GM18870 (cell line): ENCODE data around the gene PHGDH.
"Not testable (repeated sequence)": the region's sequence is repeated elsewhere in the genome, so short reads cannot be mapped to it uniquely, and the experiment has no call there.

Experiments used
- ATAC-seq: cut with Tn5 transposase; IDR thresholded peaks from one replicate; pipeline ENCODE4 v1.9.1; 2021; ENCODE audit warnings: moderate library complexity; ENCODE audit not compliant: unreplicated experiment

PHGDH gene

DNA sequence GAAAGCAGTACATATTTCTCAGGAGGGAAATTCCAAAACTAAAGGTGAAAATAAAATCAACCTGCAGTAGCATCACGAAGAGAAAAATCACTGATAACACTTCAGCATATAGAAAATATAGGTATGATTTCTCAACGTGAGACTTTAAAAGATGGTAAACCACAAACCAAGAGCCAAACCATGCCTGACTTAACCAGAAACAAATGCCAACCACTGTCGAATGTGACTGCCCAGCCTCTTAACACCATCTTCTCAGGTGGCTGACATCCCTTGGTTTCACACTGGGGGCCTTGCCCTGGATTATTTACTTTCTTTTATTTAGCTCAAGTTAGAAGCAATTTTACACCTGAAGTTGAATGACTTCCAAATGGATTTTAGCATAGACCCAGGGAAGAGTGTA, 46.9 kb downstream of the PHGDH start:
- ATAC-seq = no peak

DNA sequence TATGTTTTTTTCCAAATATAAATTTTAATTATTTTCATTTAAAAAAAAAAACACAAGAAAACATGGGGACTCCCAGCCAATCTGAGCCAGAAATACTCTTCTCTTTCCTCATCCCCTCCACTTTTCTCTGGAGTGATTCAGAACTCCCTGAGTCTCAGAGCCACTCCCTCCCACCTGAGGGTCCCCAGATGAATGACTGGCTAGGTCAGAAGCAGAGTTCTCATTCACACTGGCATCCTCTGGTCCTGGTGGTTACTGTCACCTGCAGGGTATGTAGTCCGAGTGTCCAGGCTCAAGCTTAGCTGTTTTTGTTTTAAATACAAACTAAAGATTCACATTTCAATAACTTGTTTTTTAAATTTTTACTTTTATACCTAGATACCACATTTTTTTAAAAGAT, 50.7 kb downstream of the PHGDH start:
- ATAC-seq = no peak

DNA sequence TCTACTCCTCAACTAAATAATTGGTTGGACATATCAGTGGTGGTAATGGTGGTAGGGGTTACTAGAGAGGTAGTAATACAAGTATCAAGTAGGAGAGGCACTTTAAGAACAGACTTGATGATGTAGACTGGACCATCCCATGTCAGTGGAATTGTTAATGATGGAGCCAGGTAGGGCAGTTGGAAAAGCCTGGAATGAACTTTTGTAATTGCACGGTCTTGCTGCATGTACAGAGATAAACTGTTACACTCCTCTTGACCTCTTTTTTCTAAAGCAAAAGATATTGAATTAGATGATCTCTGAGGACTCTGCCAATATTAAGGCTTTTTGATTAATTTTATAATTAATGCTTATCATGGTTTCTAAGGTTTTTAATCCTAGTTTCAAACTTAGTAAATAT, 51.2 kb downstream of the PHGDH start:
- ATAC-seq = no peak

DNA sequence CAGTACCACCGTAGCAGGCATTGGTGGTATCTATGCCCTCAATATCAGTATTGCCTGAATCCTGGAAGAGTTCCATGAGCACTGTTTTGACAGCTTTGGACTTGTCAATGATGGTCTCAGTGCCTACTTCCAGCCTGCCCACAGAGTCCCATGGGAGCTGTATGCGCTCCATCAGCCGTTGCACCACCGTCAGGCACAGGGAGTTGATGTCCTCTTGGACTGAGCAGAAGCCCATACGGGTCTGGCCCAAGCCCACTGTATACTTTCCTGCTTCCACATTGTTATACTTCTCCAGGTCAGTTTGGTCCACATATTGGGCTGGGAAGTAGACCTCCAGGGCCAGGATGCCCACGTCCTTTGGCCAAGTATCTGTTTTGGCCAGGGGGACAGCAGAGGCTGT, 52.5 kb downstream of the PHGDH start:
- no peak for ATAC-seq

DNA sequence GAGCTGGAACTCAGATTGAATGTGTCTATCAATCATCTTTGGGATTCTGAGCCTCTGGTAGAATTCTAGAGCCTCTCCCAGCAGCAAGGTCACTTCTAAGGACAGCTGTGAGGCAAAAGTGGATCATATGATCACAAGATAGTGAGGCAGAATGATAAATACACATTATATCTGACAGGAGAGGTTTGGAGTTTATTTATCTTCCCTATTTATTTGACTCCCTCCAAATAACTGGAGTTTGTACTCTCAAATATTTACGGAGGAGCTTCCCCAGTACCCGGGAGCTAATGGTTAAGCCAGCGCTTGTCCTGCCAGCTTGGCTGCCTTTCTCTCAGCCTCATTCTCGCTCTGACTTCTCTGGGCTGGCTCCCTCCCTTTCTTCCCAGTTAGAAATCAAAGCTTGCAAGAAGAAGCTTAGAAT, 54.6 kb downstream of the PHGDH start:
- no peak for ATAC-seq

DNA sequence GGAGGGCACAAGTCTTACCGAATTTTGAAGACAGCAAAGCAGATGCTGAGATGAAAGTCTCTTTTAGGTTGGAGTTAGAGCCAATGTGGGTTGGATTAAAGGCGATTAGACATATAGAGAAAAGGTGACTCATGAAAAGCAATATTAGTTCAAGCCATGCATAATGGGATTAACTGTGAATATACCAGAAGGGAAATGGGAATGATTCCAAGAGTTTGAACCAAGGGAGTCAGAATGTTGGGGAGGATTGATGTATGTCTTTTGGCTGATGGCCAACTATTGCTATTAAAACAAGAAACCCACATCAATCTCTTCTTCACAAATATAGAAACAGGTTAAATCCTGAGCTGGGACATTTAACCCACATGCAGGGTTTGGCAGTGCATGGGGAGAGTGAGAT, 55.8 kb downstream of the PHGDH start:
- ATAC-seq = no peak

DNA sequence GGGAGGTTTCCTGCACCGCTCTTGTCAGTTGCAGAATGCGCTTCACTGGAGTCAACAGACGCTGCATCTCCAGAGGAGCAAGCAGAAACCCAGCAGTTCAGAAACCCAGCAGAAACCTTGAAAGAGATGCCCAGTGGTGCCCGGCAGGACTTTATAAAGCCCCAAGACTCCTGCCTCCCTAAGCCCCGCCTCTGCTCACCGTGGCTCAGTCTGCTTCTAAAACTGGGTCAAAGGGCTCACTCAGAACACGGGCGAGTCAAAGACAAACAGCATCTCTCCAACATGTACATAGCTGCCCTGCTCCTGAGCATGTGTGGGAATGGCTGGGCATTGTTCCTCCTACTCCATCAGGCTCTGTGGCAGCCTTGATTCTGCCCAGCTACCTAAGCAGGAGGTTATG, 57.0 kb downstream of the PHGDH start, which contains the start of gene HMGCS2:
TSS of gene HMGCS2 (minus strand) at position 128 of the 400 bp plus-strand sequence. CDS start at position 67, 61 bp downstream.
- ATAC-seq = no peak

DNA sequence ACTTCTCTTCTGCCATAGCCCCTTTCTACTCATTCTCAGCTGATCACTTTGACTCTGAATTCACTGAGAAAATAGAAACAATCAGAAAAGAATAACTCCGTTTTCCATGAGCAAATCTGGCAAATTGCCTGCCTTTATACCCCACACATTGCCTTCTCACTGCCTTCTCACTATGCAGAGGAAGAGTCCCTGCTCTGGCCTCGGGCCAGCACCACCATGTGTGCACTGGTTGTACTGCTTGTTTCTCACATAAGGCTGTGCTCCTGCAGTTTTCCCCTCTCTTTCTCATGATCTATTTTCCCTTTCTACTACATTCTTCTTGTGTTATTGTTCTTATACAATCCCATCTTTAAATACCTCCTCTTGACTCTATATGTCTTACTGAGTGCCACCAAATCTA, 59.3 kb downstream of the PHGDH start:
- ATAC-seq = no peak

DNA sequence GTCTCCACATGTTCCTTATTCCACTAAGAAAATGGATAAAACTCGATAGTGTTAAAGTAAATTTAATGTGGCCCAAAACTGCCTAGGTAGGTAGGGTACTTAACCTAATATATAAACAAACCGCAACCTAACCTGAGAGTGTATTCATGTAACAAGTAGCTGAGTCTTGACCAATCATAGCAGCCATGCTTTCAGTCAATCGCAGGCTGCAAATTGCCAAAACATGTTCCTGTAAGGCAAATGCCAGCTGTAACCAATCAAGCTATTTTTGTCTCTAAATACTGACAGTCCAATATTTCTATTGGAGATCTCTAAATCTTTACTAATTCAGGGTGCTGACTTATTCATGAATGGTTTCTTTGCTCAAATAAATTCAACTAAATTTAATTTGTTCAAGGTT, 60.0 kb downstream of the PHGDH start:
- no peak for ATAC-seq

DNA sequence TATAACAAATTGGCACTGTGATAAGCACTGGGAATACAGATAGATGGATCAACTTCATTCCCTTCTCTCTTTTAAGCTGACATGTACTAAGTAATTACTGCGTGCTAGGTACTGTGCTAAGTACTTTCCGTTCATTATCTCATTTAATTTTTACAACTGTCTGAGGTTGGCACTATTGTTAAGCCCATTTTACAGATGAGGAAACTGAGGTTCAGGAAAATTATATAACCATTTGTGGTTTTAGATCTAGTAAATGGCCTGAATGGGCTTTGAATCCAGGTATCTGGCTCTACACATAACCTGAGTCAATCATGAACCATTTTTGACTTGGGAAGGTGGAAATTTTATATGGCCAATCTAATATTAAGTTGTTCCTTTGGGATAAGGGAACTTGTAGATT, 60.6 kb downstream of the PHGDH start:
- ATAC-seq = no peak

DNA sequence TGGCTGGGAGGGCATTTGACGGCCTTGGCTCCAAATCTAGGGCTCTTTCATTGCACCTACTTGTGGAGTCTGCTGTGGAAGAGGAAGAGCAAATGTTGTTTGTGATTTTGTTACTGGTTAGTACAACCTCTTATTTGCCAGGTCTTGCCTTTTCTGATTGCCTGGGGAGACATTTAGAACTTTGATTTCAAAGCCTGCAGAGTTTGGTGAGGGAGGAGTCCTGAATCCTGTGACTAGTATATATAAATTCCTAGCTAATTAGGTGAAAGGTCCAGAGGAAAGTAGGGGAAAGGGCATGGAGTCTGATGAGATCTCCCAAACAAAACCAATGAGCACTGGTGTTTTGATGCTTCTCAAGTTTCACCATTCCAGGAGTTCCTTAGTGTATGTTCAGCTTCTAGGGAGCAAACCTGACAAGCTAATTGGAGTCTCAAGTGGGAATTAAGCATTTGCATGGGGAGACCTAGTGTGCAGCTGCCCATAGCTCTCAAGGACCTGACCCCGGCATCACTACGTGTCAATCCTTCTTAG, 62.0 kb downstream of the PHGDH start:
- ATAC-seq = no peak

DNA sequence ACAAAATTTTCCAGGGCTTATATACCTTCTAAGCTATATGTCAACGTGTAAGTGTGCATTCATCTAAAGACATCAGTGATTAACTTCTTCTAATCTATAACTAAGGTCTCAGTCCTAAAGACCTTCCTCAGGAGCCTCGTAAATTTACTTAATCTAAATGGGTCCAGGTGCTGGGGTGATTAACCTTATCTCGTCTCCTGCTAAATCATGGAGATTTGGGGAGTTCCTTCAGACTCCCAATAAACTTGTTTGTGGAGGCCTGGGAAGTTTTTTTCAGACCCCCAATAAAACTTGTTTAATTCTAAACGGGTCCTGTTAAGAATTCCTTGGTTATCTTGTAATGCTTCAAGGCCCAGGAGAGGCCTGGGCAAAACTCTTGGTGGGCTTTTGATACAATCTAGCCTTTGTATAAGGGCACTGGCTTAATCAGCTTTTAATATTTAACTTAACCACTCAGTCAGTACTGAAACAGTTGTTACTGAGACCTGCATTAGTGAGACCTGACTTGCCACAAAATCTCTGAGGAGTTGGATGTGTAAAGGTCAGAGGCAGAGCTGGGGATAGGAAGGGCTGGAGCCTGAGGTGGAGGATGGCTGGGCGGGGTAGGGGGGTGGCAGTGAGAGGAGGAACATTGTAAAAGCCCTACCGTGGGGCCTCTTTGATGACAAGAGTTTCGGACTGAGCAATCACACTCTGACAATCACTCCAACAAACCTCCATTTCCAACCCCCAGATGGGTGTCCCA, 63.2 kb downstream of the PHGDH start:
- ATAC-seq = no peak

DNA sequence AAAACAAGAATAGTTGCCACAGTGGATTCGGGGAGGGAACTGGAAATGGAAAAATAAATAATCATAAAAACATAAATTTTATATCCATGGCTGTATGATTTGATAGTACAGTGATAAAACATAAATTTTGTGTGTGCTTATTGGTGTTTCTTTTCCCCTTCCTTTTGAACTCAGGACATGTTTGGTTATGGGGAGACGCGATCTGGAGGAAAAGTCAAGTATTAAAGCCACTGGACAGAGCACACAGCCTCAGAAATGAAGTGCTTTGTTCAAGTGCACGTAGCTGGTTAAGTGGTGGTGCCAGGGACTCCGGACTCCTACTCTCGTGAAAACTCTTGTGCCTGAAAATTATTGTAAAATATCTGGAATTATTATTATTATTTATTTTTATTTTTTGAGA, 66.6 kb downstream of the PHGDH start:
- no peak for ATAC-seq

DNA sequence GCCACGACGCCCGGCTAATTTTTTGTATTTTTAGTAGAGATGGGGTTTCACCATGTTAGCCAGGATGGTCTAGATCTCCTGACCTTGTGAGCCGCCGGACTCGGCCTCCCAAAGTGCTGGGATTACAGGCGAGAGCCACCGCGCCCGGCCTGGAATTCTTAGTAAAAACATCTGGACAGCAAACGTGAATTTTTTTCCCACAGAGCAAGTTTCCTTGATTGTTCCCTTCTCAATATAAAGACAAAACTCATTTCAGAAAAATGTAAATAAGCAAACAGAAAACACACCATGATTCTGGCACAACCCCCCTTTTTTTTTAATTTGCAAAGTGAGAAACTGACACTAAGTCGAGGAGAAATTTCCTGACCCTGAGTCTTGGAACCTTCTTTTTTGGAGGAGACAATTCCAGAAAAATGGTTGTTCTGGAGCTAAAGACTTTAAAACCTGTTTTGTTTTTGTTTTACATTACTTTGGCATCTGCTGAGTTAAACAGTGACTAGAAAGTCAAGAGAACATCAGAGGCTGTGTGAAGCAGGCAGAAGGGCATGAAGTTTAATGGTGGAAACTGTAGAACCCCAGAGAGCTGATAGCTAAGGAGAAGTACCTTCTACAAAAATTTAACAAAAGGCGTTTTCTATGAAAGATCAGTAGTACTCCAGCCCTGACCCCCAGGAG, 67.3 kb downstream of the PHGDH start:
- no peak for ATAC-seq

DNA sequence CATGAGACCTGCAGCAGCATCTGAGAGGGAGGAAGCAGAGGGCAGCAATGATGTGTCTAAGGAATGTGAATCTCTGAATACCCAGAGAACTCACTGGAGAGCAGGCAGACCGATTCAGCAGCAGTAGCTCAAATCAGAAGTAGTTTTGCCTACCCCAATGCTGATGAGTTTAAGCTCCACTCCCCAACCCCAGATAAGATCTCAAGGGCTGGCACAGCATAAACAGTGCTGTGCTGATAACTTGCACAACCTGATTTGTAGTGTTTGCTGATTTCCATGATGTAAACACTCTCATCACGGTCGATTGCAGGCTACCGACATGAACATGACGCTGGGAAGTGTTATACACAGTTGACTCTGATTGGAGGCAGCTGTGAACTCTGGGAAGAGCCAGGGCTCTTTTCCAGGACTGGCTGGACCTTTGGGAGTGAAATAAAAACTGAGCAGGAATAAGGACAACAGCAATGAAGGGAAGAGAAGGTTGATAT, 68.2 kb downstream of the PHGDH start:
- ATAC-seq = no peak

DNA sequence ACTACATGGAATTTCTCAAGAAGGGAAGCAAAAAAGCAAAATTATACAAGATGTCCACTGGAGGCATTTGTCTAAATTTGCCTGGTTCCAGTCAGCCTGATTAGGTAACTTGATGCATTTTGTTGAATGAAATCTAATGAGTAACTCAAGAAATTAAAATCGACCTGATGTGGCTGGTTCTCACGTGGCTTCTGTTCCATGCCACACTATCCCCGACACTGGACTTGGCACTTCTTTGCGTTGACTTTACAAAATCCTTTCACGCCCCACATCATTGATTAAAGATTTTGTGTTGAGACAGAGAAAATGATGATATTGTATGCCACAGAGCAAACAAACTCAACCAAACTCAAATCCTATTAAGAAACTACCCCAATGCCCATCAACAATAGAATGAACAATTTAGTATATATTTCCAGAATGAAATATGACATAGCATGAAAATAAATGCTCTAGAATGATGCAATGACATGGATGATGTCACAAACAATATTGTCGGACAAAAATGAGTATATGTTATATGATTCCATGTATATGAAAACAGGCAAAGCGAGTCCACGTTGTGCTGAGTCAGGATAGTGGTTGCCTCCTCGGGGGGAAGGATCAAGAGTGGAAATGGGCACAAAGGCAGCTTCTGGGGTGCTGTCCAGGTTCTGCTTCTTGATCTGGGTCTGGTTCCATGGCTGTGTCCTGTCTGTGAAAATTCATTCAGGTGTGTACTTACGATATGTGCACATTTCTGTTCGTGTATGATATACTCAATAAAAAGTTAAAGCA, 69.9 kb downstream of the PHGDH start:
- ATAC-seq = no peak

DNA sequence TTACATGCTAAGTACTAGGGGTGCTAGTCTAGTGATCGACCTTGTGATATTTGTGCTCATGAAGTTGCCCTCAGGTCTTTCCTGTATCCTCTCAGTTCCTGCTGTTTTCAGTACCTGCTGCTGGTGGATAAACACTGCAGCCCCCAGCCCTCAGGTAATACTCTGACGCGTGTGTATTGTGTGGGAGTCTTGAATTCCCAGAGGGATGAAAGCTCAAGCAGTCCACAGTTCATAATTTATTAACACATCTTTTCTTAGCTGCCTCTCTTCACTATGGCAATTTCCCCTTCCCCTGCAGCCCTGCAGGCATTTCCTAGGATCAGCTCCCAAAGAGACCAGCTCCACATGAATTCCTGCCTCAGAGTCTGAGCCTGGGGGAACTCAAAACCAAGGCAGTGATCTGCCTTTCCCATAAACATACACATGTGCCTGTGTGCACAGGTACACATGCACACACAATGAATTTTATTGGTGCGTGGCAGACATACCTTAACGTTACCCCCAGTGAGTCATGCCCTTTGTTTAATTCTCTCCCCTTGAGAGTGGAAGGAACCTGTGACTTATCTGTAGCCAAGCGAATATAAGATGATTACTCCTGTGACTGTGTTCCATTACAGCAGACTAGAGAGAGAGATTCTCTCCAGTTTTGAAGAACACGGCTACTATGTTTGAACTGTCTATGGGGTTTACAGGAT, 71.0 kb downstream of the PHGDH start:
- no peak for ATAC-seq

DNA sequence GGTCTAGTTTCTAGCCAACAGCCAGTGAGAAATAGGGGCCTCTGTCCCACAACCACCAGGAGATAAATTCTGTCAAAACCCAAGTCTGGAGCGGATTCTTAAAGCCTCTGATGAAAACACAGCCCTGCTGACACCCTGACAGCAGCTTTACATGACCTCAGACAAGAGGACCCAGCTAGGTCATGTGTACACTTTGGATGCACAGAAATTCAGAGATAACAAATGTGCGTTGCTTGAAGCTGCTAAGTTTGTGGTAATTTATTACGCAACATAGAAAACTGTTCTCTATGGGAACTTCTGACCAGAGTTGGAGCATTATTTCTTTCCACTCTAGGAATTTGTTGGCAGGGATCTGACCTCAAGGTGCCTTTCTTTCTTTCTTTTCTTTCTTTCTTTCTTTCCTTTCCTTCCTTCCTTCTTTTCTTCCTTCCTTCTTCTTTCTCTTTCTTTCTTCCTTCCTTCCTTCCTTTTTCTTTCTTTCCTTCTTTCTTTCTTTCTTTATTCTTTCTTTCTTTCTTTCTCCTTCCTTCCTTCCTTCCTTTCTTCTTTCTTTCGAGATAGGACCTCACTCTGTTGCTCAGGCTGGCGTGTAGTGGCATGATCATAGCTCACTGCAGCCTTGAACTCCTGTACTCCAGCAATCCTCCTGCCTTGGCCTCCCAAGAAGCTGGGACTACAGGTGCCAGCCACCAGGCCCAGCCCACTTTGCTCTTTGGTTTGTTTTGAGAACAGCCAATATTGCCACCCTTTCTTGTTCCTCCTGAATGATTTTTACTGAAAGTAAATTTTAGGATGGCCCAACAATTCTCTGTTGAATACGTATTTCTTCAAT, 71.8 kb downstream of the PHGDH start:
- ATAC-seq = no peak

DNA sequence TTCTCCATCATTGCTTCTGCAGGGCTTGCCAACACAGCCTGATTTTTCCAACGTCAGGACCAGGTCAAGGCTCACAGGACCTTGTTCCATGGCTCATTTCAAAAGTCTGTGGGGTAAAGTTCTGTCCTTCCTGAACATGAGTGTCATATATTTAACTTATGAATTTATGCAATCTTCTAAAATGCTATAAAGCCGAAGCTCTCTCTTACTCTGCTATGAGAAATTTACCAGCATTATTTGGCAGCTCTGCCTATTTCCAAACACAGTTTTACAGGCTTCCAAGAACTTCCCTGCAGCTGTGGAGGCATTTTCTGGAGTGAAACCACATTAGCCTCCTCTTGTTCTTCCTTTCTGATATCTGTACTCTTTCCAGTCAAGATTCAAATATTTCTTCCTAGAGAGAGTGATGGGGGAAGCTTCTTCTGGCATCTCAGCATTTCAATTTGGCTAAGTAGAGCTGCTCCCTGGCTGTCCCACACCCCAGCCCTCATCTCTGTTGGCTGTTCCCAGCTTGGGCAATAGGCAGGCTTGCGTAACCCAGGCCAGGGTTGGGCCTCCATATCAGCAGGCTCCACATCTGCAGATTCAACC, 72.6 kb downstream of the PHGDH start:
- ATAC-seq = no peak

DNA sequence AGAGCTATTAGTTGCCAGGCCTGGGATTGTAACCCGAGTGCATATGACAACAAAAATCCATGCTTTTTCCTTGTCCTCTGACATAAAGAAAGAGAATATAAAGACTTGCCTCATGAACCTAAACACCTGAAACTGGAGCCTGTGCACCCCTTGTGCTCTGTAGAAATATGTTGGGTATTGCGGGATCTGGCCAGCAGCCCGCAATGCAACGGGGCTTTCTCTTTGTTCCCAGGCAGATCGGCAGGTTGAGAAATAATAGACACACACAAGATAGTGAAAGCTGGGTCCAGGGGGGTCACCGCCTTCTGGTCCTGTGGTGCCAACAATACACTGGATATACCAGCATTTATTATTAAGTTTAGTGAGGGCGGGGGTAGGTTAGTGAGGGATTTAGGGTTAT, 74.3 kb downstream of the PHGDH start:
- not testable (repeated sequence) for ATAC-seq
